Osteoblast (primary cell): Measurements from ENCODE around the gene SPINK4. TPM values are rescaled to one million over a fixed set of nuclear protein-coding genes. Genes with fewer than 3 reads are reported as not detected.

Source experiments
- DNase-seq: peaks from one replicate; pipeline ENCODE4 v3.0.0; 2011; ENCODE audit warnings: low spot score, mixed read lengths; ENCODE audit not compliant: insufficient read length; ENCODE audit errors: missing footprints
- H2AFZ ChIP-seq: 2 replicates; pipeline ENCODE4 v1.6.0; 2011; ENCODE audit warnings: mild to moderate bottlenecking, low read length
- H3K27ac ChIP-seq: 2 replicates; pipeline ENCODE4 v1.5.1; 2011; ENCODE audit warnings: mild to moderate bottlenecking, low read depth, low read length, moderate library complexity
- H3K27me3 ChIP-seq: 2 replicates; pipeline ENCODE4 v1.6.0; 2012; ENCODE audit warnings: mild to moderate bottlenecking, control low read depth, inconsistent platforms, low read length, moderate library complexity; ENCODE audit not compliant: insufficient read depth
- H3K36me3 ChIP-seq: 2 replicates; pipeline ENCODE4 v1.5.1; 2011; ENCODE audit warnings: mild to moderate bottlenecking, low read length, control low read depth, moderate library complexity; ENCODE audit not compliant: insufficient read depth
- H3K4me1 ChIP-seq: 2 replicates; pipeline ENCODE4 v1.5.1; 2011; ENCODE audit warnings: mild to moderate bottlenecking, low read length, control low read depth, moderate library complexity; ENCODE audit not compliant: insufficient read depth
- H3K4me2 ChIP-seq: 2 replicates; pipeline ENCODE4 v1.6.0; 2011; ENCODE audit warnings: mild to moderate bottlenecking, low read length; ENCODE audit not compliant: insufficient read depth
- H3K4me3 ChIP-seq: fragments of 200-600 bp; sonication (generic); 3 replicates; pipeline ENCODE4 v1.5.1; 2012; ENCODE audit warnings: mild to moderate bottlenecking, low read length, inconsistent platforms; ENCODE audit not compliant: insufficient read depth
- H3K79me2 ChIP-seq: 2 replicates; pipeline ENCODE4 v1.6.0; 2012; ENCODE audit warnings: mild to moderate bottlenecking, low read length, control low read depth, inconsistent platforms; ENCODE audit not compliant: insufficient read depth
- H3K9me3 ChIP-seq: 2 replicates; pipeline ENCODE4 v1.5.1; 2011; ENCODE audit warnings: low read depth, low read length, control low read depth
- H4K20me1 ChIP-seq: 2 replicates; pipeline ENCODE4 v1.6.0; 2012; ENCODE audit warnings: mild to moderate bottlenecking, low read length, control low read depth; ENCODE audit not compliant: insufficient read depth
- CTCF ChIP-seq: IDR thresholded peaks from 2 replicates; pipeline ENCODE4 v1.5.1; 2011; ENCODE audit warnings: mild to moderate bottlenecking, low read depth, low read length, moderate library complexity; ENCODE audit errors: extremely low read depth
- total RNA-seq: library from RNA; depleted of rRNA; stranded (reverse); fragments of >200 nt; gene quantifications from 2 replicates; pipeline ENCODE4 v1.2.3, GENCODE V29; 2012

The SPINK4 gene
- total RNA-seq, 1 donor: not detected

- H3K27ac ChIP-seq: peak within 1 kb of the TSS; percentile 100
- peak; percentile 95 for DNase-seq
- peaks cover 2% of the 10 kb centered on the region for H4K20me1 ChIP-seq
- peak within 1 kb of the TSS; percentile 84 for H3K4me3 ChIP-seq
- peak within 1 kb of the TSS; percentile 94 for H2AFZ ChIP-seq
- no peak for TF ChIP-seq CTCF
- peaks cover 37% of the 10 kb centered on the region for H3K36me3 ChIP-seq
- peaks cover 15% of the 10 kb centered on the region for H3K4me1 ChIP-seq
- H3K4me2 ChIP-seq: peak within 1 kb of the TSS; percentile 99
- peaks cover 50% of the 10 kb centered on the region for H3K79me2 ChIP-seq
- H3K27me3 ChIP-seq: no peaks in the 10 kb centered on the region
- no peaks in the 10 kb centered on the region for H3K9me3 ChIP-seq
Observed at GRCh38 chr9:33290247-33291030, 50.5 kb downstream of the SPINK4 start, which contains the start of gene NFX1. Gene NFX1, plus strand, starts transcription at chr9:33290516. Its CDS starts 57 bp downstream, at chr9:33290573.

GRCh38 chr9:33291031-33291397 is 51.0 kb downstream of the SPINK4 start:
- Histone ChIP-seq H3K27ac (peak overlapping the region; percentile 100), H3K4me3 (peak overlapping the region; percentile 84), H3K27me3 (no peaks in the 10 kb centered on the region), H4K20me1 (peaks cover 2% of the 10 kb centered on the region), H3K36me3 (peaks cover 42% of the 10 kb centered on the region), H3K79me2 (peaks cover 56% of the 10 kb centered on the region), H3K4me1 (peaks cover 15% of the 10 kb centered on the region), H3K9me3 (no peaks in the 10 kb centered on the region), H3K4me2 (peak overlapping the region; percentile 99), H2AFZ (peak overlapping the region; percentile 47)
- no peak for DNase-seq
- no peak for TF ChIP-seq CTCF

- DNase-seq: no peak
- H3K4me1 ChIP-seq: peaks cover 15% of the 10 kb centered on the region
- no peak overlapping the region for H3K4me3 ChIP-seq
- H3K27me3 ChIP-seq: no peaks in the 10 kb centered on the region
- H4K20me1 ChIP-seq: peaks cover 2% of the 10 kb centered on the region
- peak overlapping the region; percentile 100 for H3K27ac ChIP-seq
- peaks cover 65% of the 10 kb centered on the region for H3K79me2 ChIP-seq
- no peak for TF ChIP-seq CTCF
- H2AFZ ChIP-seq: no peak overlapping the region
- peaks cover 51% of the 10 kb centered on the region for H3K36me3 ChIP-seq
- H3K4me2 ChIP-seq: peak overlapping the region; percentile 4
- no peaks in the 10 kb centered on the region for H3K9me3 ChIP-seq
Observed at GRCh38 chr9:33291901-33292300, 51.9 kb downstream of the SPINK4 start.

GRCh38 chr9:33293782-33294181 is 53.8 kb downstream of the SPINK4 start:
- Histone ChIP-seq H3K4me3 (no peak overlapping the region), H2AFZ (no peak overlapping the region), H3K9me3 (no peaks in the 10 kb centered on the region), H3K4me2 (no peak overlapping the region), H3K27me3 (no peaks in the 10 kb centered on the region), H3K36me3 (peaks cover 69% of the 10 kb centered on the region), H3K4me1 (peaks cover 15% of the 10 kb centered on the region), H3K27ac (no peak overlapping the region), H4K20me1 (peaks cover 6% of the 10 kb centered on the region), H3K79me2 (peaks cover 84% of the 10 kb centered on the region)
- no peak for DNase-seq
- no peak for TF ChIP-seq CTCF
